Melanocyte of skin (primary cell): Measurements from ENCODE around the gene PDHA1. TPM values are rescaled to one million over a fixed set of nuclear protein-coding genes. Genes with fewer than 3 reads are reported as not detected.

Source experiments
- small RNA-seq, 2 donors: library from RNA; depleted of rRNA; stranded (forward); fragments of <200 nt; gene quantifications; one replicate each; pipeline ENCODE3, GENCODE V24; 2012
- total RNA-seq, 2 donors: library from RNA; depleted of rRNA; stranded (reverse); fragments of >200 nt; gene quantifications; 2 replicates each; pipeline ENCODE4 v1.2.3, GENCODE V29; 2012

Gene PDHA1
- 10 to 100 TPM; 23.7 to 45.3 TPM for total RNA-seq

GRCh38 chrX:19343535-19344408 is at the start of gene PDHA1:
Gene PDHA1 (plus strand): TSS chrX:19343927. CDS start chrX:19344038, 111 bp downstream.

Small RNA genes lying within 50 kb of the gene (small RNA-seq; reads per million reads assigned to genes)
- gene RF00019: 0 reads per million in 2 donors

Other genes starting within 250 kb of the PDHA1 start
- under 1 TPM in 1 of 2 donors, not detected in 1; under 0.01 TPM for gene ADGRG2, start 221.5 kb upstream of the PDHA1 start, total RNA-seq
- gene MAP3K15, start 171.6 kb downstream of the PDHA1 start, total RNA-seq: not detected